Astrocyte (in vitro differentiated cells and primary cell): ENCODE measurements around the gene SULT1A4. TPM values are rescaled to one million over a fixed set of nuclear protein-coding genes. Genes with fewer than 3 reads are reported as not detected.
"Not testable (repeated sequence)": the region's sequence is repeated elsewhere in the genome, so short reads cannot be mapped to it uniquely, and the experiment has no call there.

Source experiments
- DNase-seq: peaks from one replicate; pipeline ENCODE4 v3.0.0-alpha.2; 2010; ENCODE audit warnings: low read depth
- FAIRE-seq: peaks from 2 replicates; lab custom pipeline; 2011; peaks lifted over from hg19 to GRCh38; lab: Jason Lieb, UNC
- H2AFZ ChIP-seq: 2 replicates; pipeline ENCODE4 v1.6.0; 2012; ENCODE audit warnings: low read depth, low read length, inconsistent platforms
- H3K27ac ChIP-seq: 2 replicates; pipeline ENCODE4 v1.5.1; 2011; ENCODE audit warnings: low read depth, low read length, inconsistent platforms
- H3K27me3 ChIP-seq: 2 replicates; pipeline ENCODE4 v1.6.0; 2011; ENCODE audit warnings: low read length, inconsistent platforms; ENCODE audit not compliant: insufficient read depth
- H3K36me3 ChIP-seq: 2 replicates; pipeline ENCODE4 v1.5.1; 2011; ENCODE audit warnings: low read length, inconsistent platforms; ENCODE audit not compliant: insufficient read depth
- H3K4me1 ChIP-seq: 2 replicates; pipeline ENCODE4 v1.5.1; 2011; ENCODE audit warnings: low read length, inconsistent platforms; ENCODE audit not compliant: insufficient read depth
- H3K4me2 ChIP-seq: 2 replicates; pipeline ENCODE4 v1.6.0; 2012; ENCODE audit warnings: low read length, inconsistent platforms
- H3K4me3 ChIP-seq: 2 replicates; pipeline ENCODE4 v1.5.1; 2011; ENCODE audit warnings: low read depth, mild to moderate bottlenecking, low read length, inconsistent platforms; ENCODE audit not compliant: insufficient read depth
- H3K79me2 ChIP-seq: 2 replicates; pipeline ENCODE4 v1.6.0; 2012; ENCODE audit warnings: mild to moderate bottlenecking, low read length, inconsistent platforms; ENCODE audit not compliant: insufficient read depth
- H3K9ac ChIP-seq: 2 replicates; pipeline ENCODE4 v1.6.0; 2012; ENCODE audit warnings: mild to moderate bottlenecking, low read length, inconsistent platforms
- H3K9me3 ChIP-seq: 2 replicates; pipeline ENCODE4 v1.5.1; 2012; ENCODE audit warnings: low read depth, mild to moderate bottlenecking, low read length, inconsistent platforms; ENCODE audit not compliant: insufficient read depth
- H4K20me1 ChIP-seq: 2 replicates; pipeline ENCODE4 v1.6.0; 2012; ENCODE audit warnings: low read length, inconsistent platforms; ENCODE audit not compliant: insufficient read depth
- H3K27ac Mint-ChIP-seq: one replicate; pipeline ENCODE4 v1.8.0; 2021; ENCODE audit warnings: mild to moderate bottlenecking, mixed read lengths; ENCODE audit not compliant: unreplicated experiment
- H3K27me3 Mint-ChIP-seq: one replicate; pipeline ENCODE4 v1.8.0; 2021; ENCODE audit warnings: low read depth, mixed read lengths; ENCODE audit not compliant: unreplicated experiment
- H3K36me3 Mint-ChIP-seq: one replicate; pipeline ENCODE4 v1.8.0; 2021; ENCODE audit warnings: low read depth, mixed read lengths; ENCODE audit not compliant: unreplicated experiment
- H3K4me1 Mint-ChIP-seq: one replicate; pipeline ENCODE4 v1.8.0; 2021; ENCODE audit warnings: low read depth, mixed read lengths; ENCODE audit not compliant: unreplicated experiment
- H3K4me3 Mint-ChIP-seq: one replicate; pipeline ENCODE4 v1.8.0; 2021; ENCODE audit warnings: mild to moderate bottlenecking, moderate library complexity, mixed read lengths; ENCODE audit not compliant: unreplicated experiment
- H3K9me3 Mint-ChIP-seq: one replicate; pipeline ENCODE4 v1.8.0; 2021; ENCODE audit warnings: mild to moderate bottlenecking, mixed read lengths; ENCODE audit not compliant: unreplicated experiment
- total RNA-seq: library from RNA; stranded (reverse); gene quantifications from 2 replicates; pipeline ENCODE4 v1.2.1, GENCODE V29; 2021

Gene SULT1A4
- total RNA-seq, 1 donor from 2014 or later, result 1.2 TPM

GRCh38 chr16:29457660-29458059, 2.1 kb upstream of the SULT1A4 start:
- H3K27me3 Mint-ChIP-seq, H3K4me3 Mint-ChIP-seq, H3K9me3 Mint-ChIP-seq, DNase-seq, H3K36me3 Mint-ChIP-seq, FAIRE-seq, H2AFZ ChIP-seq, H3K27me3 ChIP-seq, H3K4me2 ChIP-seq, H4K20me1 ChIP-seq, H3K27ac Mint-ChIP-seq, H3K79me2 ChIP-seq, H3K4me1 Mint-ChIP-seq, H3K36me3 ChIP-seq, H3K9ac ChIP-seq, H3K27ac ChIP-seq, H3K4me3 ChIP-seq, H3K9me3 ChIP-seq, H3K4me1 ChIP-seq: not testable (repeated sequence)

- not testable (repeated sequence) for DNase-seq, H4K20me1 ChIP-seq, H3K9ac ChIP-seq, H3K36me3 ChIP-seq, H3K9me3 ChIP-seq, H3K27ac Mint-ChIP-seq, H2AFZ ChIP-seq, H3K27me3 Mint-ChIP-seq, H3K27me3 ChIP-seq, H3K4me1 Mint-ChIP-seq, H3K4me1 ChIP-seq, H3K4me2 ChIP-seq, H3K36me3 Mint-ChIP-seq, FAIRE-seq, H3K4me3 ChIP-seq, H3K4me3 Mint-ChIP-seq, H3K9me3 Mint-ChIP-seq, H3K79me2 ChIP-seq, H3K27ac ChIP-seq
Measured at GRCh38 chr16:29460647-29461030, 926 bp downstream of the SULT1A4 start.

- H3K9ac ChIP-seq, H3K27me3 Mint-ChIP-seq, H3K9me3 ChIP-seq, H2AFZ ChIP-seq, H3K79me2 ChIP-seq, H3K27ac Mint-ChIP-seq, H3K36me3 Mint-ChIP-seq, H3K4me2 ChIP-seq, H3K9me3 Mint-ChIP-seq, H3K4me1 Mint-ChIP-seq, H4K20me1 ChIP-seq, FAIRE-seq, H3K27ac ChIP-seq, H3K4me3 Mint-ChIP-seq, DNase-seq, H3K36me3 ChIP-seq, H3K4me3 ChIP-seq, H3K27me3 ChIP-seq, H3K4me1 ChIP-seq: not testable (repeated sequence)
Measured at GRCh38 chr16:29465985-29466824, 6.5 kb downstream of the SULT1A4 start.

GRCh38 chr16:29466904-29467303, 7.2 kb downstream of the SULT1A4 start:
- not testable (repeated sequence) for H3K27ac Mint-ChIP-seq, H3K9me3 Mint-ChIP-seq, H3K27me3 ChIP-seq, H3K4me1 Mint-ChIP-seq, H4K20me1 ChIP-seq, H3K27ac ChIP-seq, H3K4me2 ChIP-seq, H3K27me3 Mint-ChIP-seq, H3K9ac ChIP-seq, H3K79me2 ChIP-seq, H3K4me3 ChIP-seq, H3K9me3 ChIP-seq, H3K36me3 ChIP-seq, FAIRE-seq, H2AFZ ChIP-seq, H3K4me3 Mint-ChIP-seq, DNase-seq, H3K4me1 ChIP-seq, H3K36me3 Mint-ChIP-seq

- not testable (repeated sequence) for H3K27ac ChIP-seq, H3K9me3 ChIP-seq, H3K36me3 ChIP-seq, H3K4me3 Mint-ChIP-seq, H3K9me3 Mint-ChIP-seq, H3K27me3 ChIP-seq, H3K4me1 Mint-ChIP-seq, H3K4me3 ChIP-seq, H3K27ac Mint-ChIP-seq, H4K20me1 ChIP-seq, DNase-seq, H2AFZ ChIP-seq, H3K36me3 Mint-ChIP-seq, FAIRE-seq, H3K79me2 ChIP-seq, H3K4me1 ChIP-seq, H3K4me2 ChIP-seq, H3K27me3 Mint-ChIP-seq, H3K9ac ChIP-seq
Measured at GRCh38 chr16:29467654-29468366, 8.1 kb downstream of the SULT1A4 start.

GRCh38 chr16:29469660-29470059, 9.9 kb downstream of the SULT1A4 start:
- not testable (repeated sequence) for H3K4me3 ChIP-seq, H3K36me3 Mint-ChIP-seq, H3K4me2 ChIP-seq, H2AFZ ChIP-seq, H3K36me3 ChIP-seq, DNase-seq, H3K27ac ChIP-seq, H3K27me3 Mint-ChIP-seq, H3K27ac Mint-ChIP-seq, H3K4me1 ChIP-seq, H3K9me3 ChIP-seq, H4K20me1 ChIP-seq, H3K4me1 Mint-ChIP-seq, H3K4me3 Mint-ChIP-seq, H3K9me3 Mint-ChIP-seq, FAIRE-seq, H3K9ac ChIP-seq, H3K79me2 ChIP-seq, H3K27me3 ChIP-seq
